Endothelial cell of umbilical vein (primary cell): Measurements from ENCODE around the gene CD81. TPM values are rescaled to one million over a fixed set of nuclear protein-coding genes. Genes with fewer than 3 reads are reported as not detected.

Experiments used
- BruUV-seq: library from RNA; stranded (reverse); fragments of 400-500 nt; replicated peaks from 2 replicates; lab custom pipeline; 2021; lab: Mats Ljungman, UMichigan
- CTCF ChIA-PET: fragments of 300-600, 350-600 bp; sonication (Branson Sonifier 250); formaldehyde crosslinking; loops from one replicate; lab custom pipeline; 2021; ENCODE audit warnings: antibody characterized with exemption, inconsistent platforms; lab: Charles Lee
- POLR2A ChIA-PET: fragments of 300-600, 350-600 bp; sonication (Branson Sonifier 250); formaldehyde crosslinking; loops from one replicate; lab custom pipeline; 2021; ENCODE audit warnings: antibody characterized with exemption, inconsistent platforms; lab: Charles Lee
- DNase-seq: peaks from one replicate; pipeline ENCODE4 v3.0.0-alpha.2; 2011; ENCODE audit warnings: low read depth, low spot score
- FAIRE-seq: peaks from 2 replicates; lab custom pipeline; 2011; peaks lifted over from hg19 to GRCh38; lab: Jason Lieb, UNC
- H2AFZ ChIP-seq: 2 replicates; pipeline ENCODE4 v1.6.0; 2012; ENCODE audit warnings: low read depth, low read length, control low read depth, inconsistent platforms
- H3K27ac ChIP-seq: 2 replicates; pipeline ENCODE4 v1.5.1; 2011; ENCODE audit warnings: low read depth, mild to moderate bottlenecking, control low read depth, low read length, moderate library complexity; ENCODE audit not compliant: insufficient read depth
- H3K27me3 ChIP-seq, 2 experiments: 2 replicates each; pipeline versions ENCODE4 v1.6.0 to v1.6.1; 2011; ENCODE audit warnings: low read length in 2 of 2, mixed read lengths in 1 of 2; ENCODE audit not compliant: control insufficient read depth in 2 of 2, insufficient read depth in 2 of 2
- H3K36me3 ChIP-seq, 2 experiments: 2 replicates in 1 of 2; 3 replicates in 1 of 2; pipeline ENCODE4 v1.5.1; 2011; ENCODE audit warnings: low read length in 2 of 2, mild to moderate bottlenecking in 1 of 2, moderate library complexity in 1 of 2; ENCODE audit not compliant: control insufficient read depth in 2 of 2, insufficient read depth in 2 of 2; ENCODE audit errors: extremely low read depth in 1 of 2
- H3K4me1 ChIP-seq: 3 replicates; pipeline ENCODE4 v1.5.1; 2011; ENCODE audit warnings: mild to moderate bottlenecking, low read length; ENCODE audit not compliant: control insufficient read depth, insufficient read depth; ENCODE audit errors: extremely low read depth
- H3K4me2 ChIP-seq: 2 replicates; pipeline ENCODE4 v1.6.1; 2011; ENCODE audit warnings: low read length, control low read depth, mixed read lengths; ENCODE audit not compliant: insufficient read depth
- H3K4me3 ChIP-seq, 3 experiments: fragments of 200-600 bp in 1 of 3; sonication (generic), shearing (Covaris generic) in 1 of 3; replicated peaks in 1 of 3; 2 replicates each; pipeline ENCODE4 v1.5.1; 2011 to 2016; ENCODE audit warnings: control low read depth in 3 of 3, low read length in 3 of 3, mild to moderate bottlenecking in 2 of 3, inconsistent platforms in 1 of 3, low read depth in 1 of 3, moderate library complexity in 1 of 3; ENCODE audit not compliant: insufficient read depth in 1 of 3
- H3K79me2 ChIP-seq: 2 replicates; pipeline ENCODE4 v1.6.0; 2012; ENCODE audit warnings: low read length, inconsistent platforms; ENCODE audit not compliant: control insufficient read depth, insufficient read depth
- H3K9ac ChIP-seq: replicated peaks from 2 replicates; pipeline ENCODE3; 2011; ENCODE audit warnings: low read length, control low read depth; ENCODE audit not compliant: insufficient read depth; ENCODE audit errors: extremely low read depth
- H3K9me1 ChIP-seq: replicated peaks from 3 replicates; pipeline ENCODE4 v1.6.0; 2011; ENCODE audit warnings: mild to moderate bottlenecking, low read length; ENCODE audit not compliant: control insufficient read depth, insufficient read depth; ENCODE audit errors: extremely low read depth
- H3K9me3 ChIP-seq: replicated peaks from 2 replicates; pipeline ENCODE4 v1.5.1; 2012; ENCODE audit warnings: low read length, inconsistent platforms; ENCODE audit not compliant: control insufficient read depth, insufficient read depth
- H4K20me1 ChIP-seq: replicated peaks from 2 replicates; pipeline ENCODE3; 2011; ENCODE audit warnings: mild to moderate bottlenecking, low read length; ENCODE audit not compliant: control insufficient read depth, insufficient read depth; ENCODE audit errors: extremely low read depth
- CTCF ChIP-seq, 2 donors: IDR thresholded peaks; 1 replicate in 1 of 2; 2 replicates in 1 of 2; pipeline ENCODE4 v1.5.1; 2011; ENCODE audit warnings: low read length in 2 of 2, mild to moderate bottlenecking in 2 of 2, moderate library complexity in 2 of 2, control low read depth in 1 of 2, inconsistent platforms in 1 of 2, low read depth in 1 of 2; ENCODE audit not compliant: insufficient read depth in 1 of 2; ENCODE audit errors: extremely low read depth in 1 of 2
- EZH2 ChIP-seq: IDR thresholded peaks from 2 replicates; pipeline ENCODE4 v1.6.1; 2012; ENCODE audit warnings: borderline replicate concordance, low read depth, mild to moderate bottlenecking, moderate library complexity, low read length, inconsistent platforms; ENCODE audit not compliant: severe bottlenecking
- FOS ChIP-seq: IDR thresholded peaks from 2 replicates; pipeline ENCODE4 v1.6.1; 2011; ENCODE audit warnings: mild to moderate bottlenecking, low read length, moderate library complexity, borderline replicate concordance; ENCODE audit not compliant: insufficient read depth
- GATA2 ChIP-seq: IDR thresholded peaks from 2 replicates; pipeline ENCODE4 v1.7.0; 2011; ENCODE audit warnings: low read depth, mild to moderate bottlenecking, moderate library complexity, mixed read lengths, low read length; ENCODE audit not compliant: insufficient read length, insufficient read depth
- JUN ChIP-seq: IDR thresholded peaks from 2 replicates; pipeline ENCODE4 v1.6.1; 2011; ENCODE audit warnings: borderline replicate concordance, low read depth; ENCODE audit not compliant: insufficient read length, insufficient read depth
- MAX ChIP-seq: IDR thresholded peaks from 2 replicates; pipeline ENCODE4 v1.6.1; 2011; ENCODE audit not compliant: insufficient read depth, insufficient read length
- MYC ChIP-seq: IDR thresholded peaks from one replicate; pipeline ENCODE4 v1.6.1; 2011; ENCODE audit warnings: mild to moderate bottlenecking, low read depth, low read length
- POLR2A ChIP-seq: IDR thresholded peaks from 2 replicates; pipeline ENCODE4 v1.6.1; 2012; ENCODE audit warnings: low read depth, mild to moderate bottlenecking, control low read depth, low read length
- POLR2AphosphoS5 ChIP-seq: IDR thresholded peaks from 2 replicates; pipeline ENCODE4 v1.6.1; 2012; ENCODE audit warnings: low read depth, mild to moderate bottlenecking, control low read depth, low read length, moderate library complexity; ENCODE audit not compliant: insufficient read depth
- dilution Hi-C: fragments of 300-500 bp; cut with MboI; formaldehyde crosslinking; loops from one replicate; pipeline ENCODE4 v1.15.0; 2019; ENCODE audit warnings: low sequenced_read_pairs; ENCODE audit not compliant: extremely low pct_ligation_motif_present
- intact Hi-C: fragments of 100-400 bp; cut with micrococcal nuclease; formaldehyde crosslinking; loops from one replicate; pipeline ENCODE4 v1.10.0; 2022
- polyA plus RNA-seq, 4 experiments: library from polyadenylated mRNA; depleted of rRNA in 3 of 4; stranded (reverse) in 3 of 4; unstranded in 1 of 4; fragments of >200 nt; gene quantifications; 2 replicates each; pipeline versions ENCODE4 v1.2.1 to v1.2.3, GENCODE V29; 2011 to 2012; ENCODE audit warnings: missing spikeins in 1 of 4
- total RNA-seq: library from RNA; stranded (reverse); gene quantifications from 2 replicates; pipeline ENCODE4 v1.2.3, GENCODE V29; 2021

The CD81 gene
- total and polyA plus RNA-seq, 2 donors (not counting 3 experiments of a cell fraction or from before 2014, with no cell fraction given), result 409 to 802 TPM

GRCh38 chr11:2401436-2401984 is 24.4 kb downstream of the CD81 start:
- ChIA-PET CTCF (interaction anchor here (1.0 to 5.0 kb wide), 6 partner anchors 14 to 639 kb away, joined by 3 to 42 read pairs (median 12); no protein-coding TSS in a partner anchor), POLR2A (interaction anchor here (1.7 kb wide), 1 partner anchor 24 kb away, joined by 10 read pairs; the partner anchor contains the start of gene CD81)
- H3K27me3 ChIP-seq, result no peaks in the 10 kb centered on the region
- dilution Hi-C loops (no loop called here), intact Hi-C loops (no loop called here)
- no peaks in the 10 kb centered on the region for H3K9me1 ChIP-seq
- H3K4me3 ChIP-seq, result peak overlapping the region; percentile 56 to 86 (median 81)
- H3K79me2 ChIP-seq, result peaks cover 17% of the 10 kb centered on the region
- no peak for DNase-seq
- peak overlapping the region; percentile 93 for H3K27ac ChIP-seq
- H3K4me2 ChIP-seq, result peak overlapping the region; percentile 82
- peak overlapping the region; percentile 97 for H3K9ac ChIP-seq
- no TSS peak for BruUV-seq
- no peak for FAIRE-seq
- peaks cover 18% of the 10 kb centered on the region for H3K4me1 ChIP-seq
- H4K20me1 ChIP-seq, result no peaks in the 10 kb centered on the region
- H2AFZ ChIP-seq, result no peak overlapping the region
- H3K36me3 ChIP-seq, result peaks cover 7 to 24% of the 10 kb centered on the region in 2 experiments
- no peaks in the 10 kb centered on the region for H3K9me3 ChIP-seq
- no peak for TF ChIP-seq MAX
- no peak for TF ChIP-seq EZH2
- no peak for TF ChIP-seq MYC
- TF ChIP-seq POLR2A, result no peak
- no peak for TF ChIP-seq FOS
- no peak for TF ChIP-seq GATA2
- no peak for TF ChIP-seq CTCF (IDR thresholded peaks at IDR 0.05; ENCODE audit: extremely low read depth in 1 of 2, insufficient read depth in 1 of 2, low read depth in 1 of 2, low read length in 2 of 2)
- TF ChIP-seq JUN, result no peak
- TF ChIP-seq POLR2AphosphoS5, result no peak
